HG02588 (cell line): ENCODE measurements around the gene SLC17A9.

ENCODE experiments used
- ATAC-seq: cut with Tn5 transposase; IDR thresholded peaks from one replicate; pipeline ENCODE4 v1.9.1; 2021; ENCODE audit warnings: mild to moderate bottlenecking, moderate library complexity; ENCODE audit not compliant: unreplicated experiment

Gene SLC17A9

GRCh38 chr20:62937268-62938104, 15.0 kb upstream of the SLC17A9 start:
- ATAC-seq, result peak; percentile 85

- ATAC-seq, result peak; percentile 39
Measured at GRCh38 chr20:62938105-62938888, 14.2 kb upstream of the SLC17A9 start, which contains the start of gene GID8. GID8 (plus strand) TSS chr20:62938147; CDS start chr20:62941503, 3,356 bp downstream.

DNA sequence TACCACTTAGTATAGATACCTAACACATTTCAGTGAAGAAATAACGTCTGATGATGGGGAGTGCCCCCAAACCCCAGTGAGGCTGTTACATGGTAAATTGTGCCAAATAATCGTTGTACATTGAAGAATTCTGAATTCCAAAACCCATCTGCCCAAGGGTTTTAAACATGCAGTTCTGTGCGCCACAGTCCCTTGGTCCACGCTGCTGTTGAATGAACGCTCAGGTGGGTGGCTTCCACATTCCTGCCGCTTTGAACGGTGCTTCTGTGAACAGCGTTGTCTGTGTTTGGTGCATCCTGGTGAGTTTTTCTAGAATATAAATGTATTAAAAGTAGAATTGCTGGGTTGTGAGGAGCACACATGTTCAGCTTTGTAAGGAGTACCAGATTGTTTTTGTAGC, 11.6 kb upstream of the SLC17A9 start:
- ATAC-seq, result no peak

DNA sequence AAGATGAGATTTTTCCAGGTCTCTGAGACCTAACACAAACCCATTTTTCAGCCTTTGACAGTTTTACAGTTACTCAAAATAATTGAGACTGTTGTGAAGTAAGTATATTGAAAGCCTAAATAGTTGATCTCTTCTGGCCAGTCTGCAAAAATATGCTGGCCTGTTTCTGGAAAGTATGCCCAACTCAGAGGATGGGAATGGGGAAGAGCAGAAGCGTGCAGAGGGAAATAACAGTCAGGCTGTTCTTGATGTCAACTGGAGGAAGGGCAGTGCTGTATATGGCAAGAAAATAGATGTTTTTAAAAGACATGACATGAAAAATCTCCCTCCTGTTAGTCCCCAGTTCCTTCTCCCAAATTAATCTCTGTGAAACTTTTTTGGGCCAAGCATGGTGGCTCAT, 10.7 kb upstream of the SLC17A9 start:
- ATAC-seq, result no peak

GRCh38 chr20:62942456-62942855, 10.1 kb upstream of the SLC17A9 start:
- no peak for ATAC-seq

DNA sequence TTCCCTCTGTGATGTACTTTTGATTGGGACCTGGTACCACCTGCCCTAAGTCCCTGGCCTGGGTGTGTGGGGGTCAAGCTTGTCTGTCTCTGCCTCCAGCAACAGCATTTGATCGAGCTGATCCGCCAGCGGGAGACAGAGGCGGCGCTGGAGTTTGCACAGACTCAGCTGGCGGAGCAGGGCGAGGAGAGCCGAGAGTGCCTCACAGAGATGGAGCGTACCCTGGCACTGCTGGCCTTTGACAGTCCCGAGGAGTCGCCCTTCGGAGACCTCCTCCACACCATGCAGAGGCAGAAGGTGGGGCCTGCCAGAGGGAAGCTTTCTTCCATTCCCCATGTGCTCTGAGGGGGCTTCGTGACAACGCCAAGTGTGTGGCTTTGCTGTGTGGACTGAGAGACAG, 9.1 kb upstream of the SLC17A9 start:
- no peak for ATAC-seq

DNA sequence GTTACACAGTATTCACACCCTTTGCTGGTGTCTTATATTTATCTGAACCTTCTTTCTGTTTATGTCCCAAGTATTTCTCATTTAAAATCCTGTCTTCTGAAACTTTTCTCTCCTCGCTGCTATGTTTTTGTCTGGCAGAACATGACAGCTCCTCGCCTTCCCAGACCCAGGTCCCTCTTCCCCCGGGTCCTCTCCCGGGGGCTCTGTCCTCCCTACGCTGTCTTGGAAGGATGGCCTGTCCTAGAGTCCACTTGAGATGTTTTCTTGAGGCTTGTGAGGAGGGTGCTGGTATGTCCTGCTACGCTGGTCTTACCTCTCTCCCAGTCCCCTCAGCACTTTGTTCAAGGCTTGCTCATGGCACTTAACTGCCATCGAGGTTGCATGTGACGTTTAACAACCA, 8.3 kb upstream of the SLC17A9 start:
- ATAC-seq, result no peak

GRCh38 chr20:62944746-62945145, 7.8 kb upstream of the SLC17A9 start:
- no peak for ATAC-seq

DNA sequence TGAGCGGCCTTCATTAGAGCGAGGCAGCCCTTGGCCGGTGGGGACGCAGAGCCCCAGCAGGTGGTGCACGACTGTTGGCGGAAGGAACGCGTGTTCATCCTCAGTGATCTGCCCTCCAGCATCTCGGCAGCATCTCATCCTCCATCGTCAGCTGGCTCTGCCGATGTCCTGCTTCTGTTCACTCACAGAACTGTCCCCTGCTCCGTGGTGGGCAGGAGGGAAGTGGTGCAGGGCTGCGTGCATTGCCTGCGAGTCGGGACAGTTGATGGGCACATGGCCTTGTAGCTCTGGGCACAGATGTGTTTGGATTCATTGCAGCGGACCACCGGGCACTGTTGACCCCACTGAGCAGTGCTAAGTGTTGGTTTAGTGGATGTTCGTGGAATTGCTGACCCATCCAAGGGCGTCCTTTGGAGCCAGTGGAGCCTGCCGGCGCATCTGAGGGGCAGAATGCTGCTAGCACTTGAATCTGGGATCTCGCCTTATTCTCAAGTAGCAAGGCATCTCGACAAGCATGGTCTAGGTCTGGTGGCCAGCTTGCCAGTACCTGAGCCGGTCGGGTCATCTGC, 6.7 kb upstream of the SLC17A9 start:
- no peak for ATAC-seq

GRCh38 chr20:62946918-62947317, 5.6 kb upstream of the SLC17A9 start:
- no peak for ATAC-seq

DNA sequence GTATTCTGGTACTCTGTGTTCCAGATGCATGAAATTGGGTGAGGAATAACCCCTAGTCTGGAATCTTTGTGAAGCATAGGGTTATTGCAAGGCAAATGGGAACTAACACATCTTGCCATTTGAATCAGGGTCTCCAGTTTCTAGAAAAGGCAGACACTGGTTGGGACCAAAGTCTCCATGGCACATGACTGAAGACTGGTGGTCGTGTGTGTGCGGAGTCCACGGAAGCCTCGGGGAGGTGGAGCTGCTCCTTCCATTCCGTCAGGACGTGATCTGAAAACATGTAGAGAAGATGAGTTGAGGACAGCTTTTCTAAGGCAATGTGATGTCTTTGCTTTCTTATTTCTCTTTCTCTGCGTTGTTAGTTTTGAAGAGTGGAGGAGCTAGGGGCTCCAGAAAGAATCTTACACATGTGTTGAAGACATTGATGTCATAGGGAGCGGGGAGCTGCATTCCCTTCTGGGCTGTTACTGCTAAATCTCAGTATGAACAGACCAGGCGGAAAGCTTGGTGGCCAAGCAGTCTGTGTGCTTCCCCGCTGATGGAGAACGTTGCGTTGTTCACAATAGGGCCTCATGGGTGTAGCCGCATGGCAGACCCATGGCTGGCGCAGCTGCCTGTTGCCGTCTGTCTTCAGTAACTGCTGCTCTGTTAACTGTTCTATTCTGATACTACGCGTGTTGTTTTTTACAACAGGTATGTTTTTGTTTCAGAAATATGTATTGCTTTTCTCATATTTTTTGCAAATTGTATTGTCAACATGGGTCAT, 4.8 kb upstream of the SLC17A9 start:
- no peak for ATAC-seq

DNA sequence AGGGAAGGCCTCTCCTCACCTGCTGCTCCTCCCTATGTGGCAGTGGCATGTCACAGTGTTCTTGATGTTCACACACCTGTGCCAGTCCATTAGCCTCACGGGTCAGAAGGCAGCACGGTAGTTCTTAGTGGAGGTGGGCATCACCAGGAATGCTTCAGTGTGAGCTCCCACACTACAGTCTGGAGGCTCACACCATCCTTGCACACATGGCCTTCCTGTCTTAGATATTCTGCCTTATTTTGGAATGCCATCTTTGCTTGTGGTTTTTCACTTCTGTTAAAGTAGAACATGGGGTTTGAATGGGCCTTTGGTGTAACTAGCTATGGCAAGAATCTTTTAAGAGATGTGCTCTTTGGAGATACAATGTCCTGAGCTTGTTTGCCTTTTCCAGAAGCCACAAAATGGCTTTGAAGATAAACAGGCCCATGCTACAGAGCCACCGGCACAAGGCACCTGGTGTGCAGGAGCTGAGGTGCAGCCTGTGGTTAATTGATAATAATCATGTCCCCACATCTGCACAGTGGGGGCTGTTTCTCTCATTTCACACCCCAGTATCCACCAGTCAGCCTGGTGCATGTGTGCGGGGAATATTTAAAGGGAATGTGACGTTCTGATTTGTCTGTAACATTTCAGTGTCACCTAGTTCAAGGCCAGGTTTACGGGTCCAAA, 3.2 kb upstream of the SLC17A9 start:
- no peak for ATAC-seq

DNA sequence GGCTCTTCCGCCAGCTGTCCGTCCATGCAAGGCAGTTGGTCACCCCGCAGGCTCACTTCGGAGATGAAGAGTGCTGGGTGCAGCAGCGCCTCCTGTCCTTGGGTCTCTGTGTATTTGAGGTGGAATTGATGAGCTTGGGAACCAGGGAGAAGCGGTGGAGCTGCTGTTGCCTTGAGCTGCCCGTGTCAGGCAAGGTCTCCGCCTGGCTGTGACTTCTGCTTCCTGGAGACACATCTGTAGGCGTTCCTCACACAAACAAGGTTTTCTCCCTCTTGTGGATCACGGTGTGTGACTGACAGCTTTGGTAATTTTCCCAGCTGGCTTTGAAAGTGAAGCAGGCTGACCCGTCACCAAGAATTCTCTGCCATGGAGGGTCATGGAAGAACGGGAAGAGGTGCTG, 2.5 kb upstream of the SLC17A9 start:
- ATAC-seq, result no peak

GRCh38 chr20:62950741-62951140, 1.8 kb upstream of the SLC17A9 start:
- ATAC-seq, result no peak

- no peak for ATAC-seq
Measured at GRCh38 chr20:62951143-62951895, 1.2 kb upstream of the SLC17A9 start.

DNA sequence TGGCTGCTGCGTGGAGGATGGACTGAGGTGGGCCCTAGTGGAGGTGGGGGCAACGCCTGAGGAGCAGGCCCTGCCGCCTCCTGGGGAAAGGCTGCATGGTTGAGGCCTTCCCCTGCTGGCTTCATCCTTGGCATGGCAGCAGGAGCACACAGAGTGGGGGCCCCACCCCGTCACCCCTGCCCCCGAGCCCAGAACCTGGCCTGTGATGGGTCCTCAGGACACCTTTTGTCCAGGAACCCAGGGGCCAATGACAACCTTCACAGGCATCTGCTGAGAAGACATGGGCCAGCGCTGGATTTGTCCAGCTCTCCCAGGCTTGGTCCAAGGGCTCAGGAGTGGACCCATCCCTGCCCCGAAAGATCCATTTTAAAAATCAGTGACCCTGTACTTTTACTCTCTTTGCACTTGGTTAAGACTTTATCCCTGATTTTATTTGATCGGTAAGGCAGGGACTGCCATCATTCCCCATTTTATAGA, 575 bp upstream of the SLC17A9 start:
- no peak for ATAC-seq

- ATAC-seq, result peak; percentile 1
Measured at GRCh38 chr20:62952968-62953838, 694 bp downstream of the SLC17A9 start.

DNA sequence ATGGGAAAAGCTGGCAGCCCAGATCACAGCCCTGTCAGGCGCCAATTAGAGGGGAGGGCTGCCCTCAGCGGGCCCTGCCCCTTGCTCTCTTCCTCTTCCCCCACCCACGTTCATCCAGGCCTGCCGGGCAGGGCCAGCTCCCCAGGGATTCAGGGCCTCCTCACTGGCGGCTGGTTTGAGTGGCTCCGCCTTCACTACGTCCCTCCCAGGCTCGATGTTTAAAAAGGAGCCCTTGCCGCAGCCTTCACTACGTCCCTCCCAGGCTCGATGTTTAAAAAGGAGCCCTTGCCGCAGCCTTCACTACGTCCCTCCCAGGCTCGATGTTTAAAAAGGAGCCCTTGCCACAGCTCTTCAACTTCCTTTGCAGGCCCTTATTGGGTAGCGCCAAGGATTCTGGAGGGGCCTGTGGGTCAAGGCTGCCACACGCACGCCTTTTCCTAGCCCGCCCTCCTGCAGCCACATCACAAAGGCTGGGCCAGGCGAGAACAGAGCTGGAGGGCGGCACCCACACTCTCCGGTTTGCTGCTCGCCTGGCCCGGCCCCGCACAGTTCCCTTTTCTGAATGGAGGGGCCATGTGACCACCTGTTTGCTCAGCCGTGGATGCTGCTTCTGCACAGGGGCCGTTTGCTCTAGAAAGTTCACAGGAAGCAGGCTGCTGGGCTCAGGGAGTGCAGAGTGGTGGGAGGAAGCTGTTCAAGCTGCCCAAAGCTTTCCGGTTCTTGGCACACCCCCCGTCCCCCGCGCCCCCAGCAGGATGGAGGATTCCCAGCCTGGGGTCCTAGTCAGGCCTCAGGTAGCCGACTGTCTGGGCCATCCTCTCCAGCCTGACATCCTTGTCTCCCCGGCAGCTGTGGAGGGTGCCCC, 1.6 kb downstream of the SLC17A9 start:
- peak; percentile 73 for ATAC-seq
